ENCODE measurements around the gene OR6B1.

GRCh38 chr7:144009361-144009760, 9.2 kb downstream of the OR6B1 start:
- no peak for TF ChIP-seq EZH2 (IDR thresholded peaks at IDR 0.05; ENCODE audit: borderline replicate concordance, insufficient read depth, low read length, poor library complexity, severe bottlenecking)
- TF ChIP-seq EP300 (conservative IDR thresholded peaks at IDR 0.05; ENCODE audit: poor library complexity, severe bottlenecking), result no peak
- no peak for TF ChIP-seq SMC3 (conservative IDR thresholded peaks at IDR 0.05; ENCODE audit: poor library complexity)
- no peak for TF ChIP-seq POLR2AphosphoS5 (IDR thresholded peaks at IDR 0.05)
- no peak for TF ChIP-seq CTCF (IDR thresholded peaks at IDR 0.05; ENCODE audit: poor library complexity, severe bottlenecking)
- no peak for TF ChIP-seq TAF1 (IDR thresholded peaks at IDR 0.05; ENCODE audit: low read depth)
- TF ChIP-seq REST (IDR thresholded peaks at IDR 0.05; ENCODE audit: borderline replicate concordance), result no peak
- TF ChIP-seq RAD21 (conservative IDR thresholded peaks at IDR 0.05), result no peak

Measured in neural cell (in vitro differentiated cells).